PC-3 (cell line): ENCODE results near the gene HNRNPM. TPM values are rescaled to one million over a fixed set of nuclear protein-coding genes. Genes with fewer than 3 reads are reported as not detected.

ENCODE experiments used
- ATAC-seq: fragments of 200-7000 bp; cut with Tn5 transposase; 2 replicates; pipeline ENCODE4 v1.9.1; 2020; ENCODE audit warnings: mild to moderate bottlenecking, moderate library complexity
- BruUV-seq: library from RNA; stranded (reverse); fragments of 400-500 nt; replicated peaks from 2 replicates; lab custom pipeline; 2021; lab: Mats Ljungman, UMichigan
- CTCF ChIA-PET: fragments of 300-600 bp; sonication (Branson Sonifier 250); formaldehyde crosslinking; loops from one replicate; lab custom pipeline; 2022; ENCODE audit warnings: antibody characterized with exemption; lab: Charles Lee
- POLR2A ChIA-PET: fragments of 300-600 bp; sonication (Branson Sonifier 250); formaldehyde crosslinking; loops from one replicate; lab custom pipeline; 2022; ENCODE audit warnings: antibody characterized with exemption; ENCODE audit not compliant: unreplicated experiment; lab: Charles Lee
- DNase-seq: peaks from one replicate; pipeline ENCODE4 v3.0.0-alpha.2; 2015
- H2AFZ ChIP-seq: fragments of 300-600 bp; sonication (generic); 2 replicates; pipeline ENCODE4 v1.6.0; 2016; ENCODE audit warnings: antibody characterized with exemption, low read length
- H3F3A ChIP-seq: fragments of 300-600 bp; sonication (generic); one replicate; pipeline ENCODE4 v1.6.0; 2017; ENCODE audit warnings: antibody characterized with exemption, low read length, control low read depth, mild to moderate bottlenecking; ENCODE audit not compliant: unreplicated experiment
- H3K27ac ChIP-seq: fragments of 300-600 bp; sonication (generic); 2 replicates; pipeline ENCODE4 v1.5.1; 2016; ENCODE audit warnings: mild to moderate bottlenecking, low read length
- H3K27me3 ChIP-seq: fragments of 300-600 bp; sonication (generic); 2 replicates; pipeline ENCODE4 v1.6.1; 2016; ENCODE audit warnings: low read length, mixed read lengths
- H3K36me3 ChIP-seq: fragments of 300-600 bp; sonication (generic); 2 replicates; pipeline ENCODE4 v1.6.1; 2016; ENCODE audit warnings: low read depth, mixed run types, low read length, mixed read lengths
- H3K4me1 ChIP-seq: fragments of 300-600 bp; sonication (generic); 2 replicates; pipeline ENCODE4 v1.5.1; 2016; ENCODE audit warnings: low read length; ENCODE audit not compliant: insufficient read depth
- H3K4me2 ChIP-seq: fragments of 300-600 bp; sonication (generic); 2 replicates; pipeline ENCODE4 v1.6.0; 2016; ENCODE audit warnings: low read length
- H3K4me3 ChIP-seq: fragments of 300-600 bp; sonication (generic); 2 replicates; pipeline ENCODE4 v1.5.1; 2016; ENCODE audit warnings: mild to moderate bottlenecking, low read length, mixed read lengths
- H3K79me2 ChIP-seq: fragments of 300-600 bp; sonication (generic); 2 replicates; pipeline ENCODE4 v1.6.1; 2017; ENCODE audit warnings: low read length, mixed read lengths
- H3K9ac ChIP-seq: fragments of 300-600 bp; sonication (generic); 2 replicates; pipeline ENCODE4 v1.6.0; 2016; ENCODE audit warnings: mild to moderate bottlenecking, low read length
- H3K9me2 ChIP-seq: fragments of 300-600 bp; sonication (generic); replicated peaks from 2 replicates; pipeline ENCODE4 v1.6.1; 2016; ENCODE audit warnings: mixed run types, low read length, mixed read lengths
- H3K9me3 ChIP-seq: fragments of 300-600 bp; sonication (generic); 2 replicates; pipeline ENCODE4 v1.6.1; 2016; ENCODE audit warnings: low read length, mixed read lengths
- H4K20me1 ChIP-seq: fragments of 300-600 bp; sonication (generic); 2 replicates; pipeline ENCODE4 v1.6.1; 2016; ENCODE audit warnings: low read length, mixed read lengths
- EZH2 ChIP-seq: fragments of 300-600 bp; sonication (generic); IDR thresholded peaks from one replicate; pipeline ENCODE4 v1.6.1; 2017; ENCODE audit warnings: antibody characterized with exemption, mild to moderate bottlenecking, low read length; ENCODE audit not compliant: unreplicated experiment
- EZH2phosphoT487 ChIP-seq: fragments of 300-600 bp; sonication (generic); IDR thresholded peaks from 2 replicates; pipeline ENCODE4 v1.6.1; 2018; ENCODE audit warnings: mild to moderate bottlenecking, antibody characterized with exemption, low read length, borderline replicate concordance
- intact Hi-C: fragments of 100-400 bp; cut with micrococcal nuclease; formaldehyde crosslinking; loops from 2 replicates; pipeline ENCODE4 v1.9.0; 2023
- total RNA-seq: library from RNA; depleted of rRNA; stranded (reverse); fragments of >200 nt; gene quantifications from 2 replicates; pipeline ENCODE4 v1.2.3, GENCODE V29; 2014
- TF ChIP-seq, protein P1 (sequence below): fragments of 300-600 bp; sonication (generic); conservative IDR thresholded peaks from 2 replicates; pipeline ENCODE4 v1.5.1; 2017; ENCODE audit warnings: antibody characterized with exemption, low read depth, mild to moderate bottlenecking, low read length

Gene HNRNPM
- total RNA-seq, 1 experiment from 2014 or later, result 165 TPM

DNA sequence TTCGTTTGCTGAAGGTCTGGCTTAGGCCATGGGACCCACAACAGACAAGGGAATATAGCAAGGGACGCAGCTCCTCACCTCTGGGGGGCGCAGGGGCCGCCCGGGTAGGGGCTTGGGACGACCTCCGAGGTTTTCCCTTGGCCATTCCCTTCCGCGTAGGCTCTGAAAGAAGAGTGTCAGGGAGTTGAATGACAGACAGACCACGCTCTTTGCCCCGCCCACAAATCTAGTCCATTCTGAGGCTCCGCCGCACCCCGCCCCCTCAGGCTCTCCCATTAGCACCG lies 80.6 kb downstream of the HNRNPM start:
- intact Hi-C loops, result loop anchor here (1.0 to 5.0 kb wide), 3 partner anchors 12 to 623 kb away; partner anchors contain the start of gene MAP2K7

DNA sequence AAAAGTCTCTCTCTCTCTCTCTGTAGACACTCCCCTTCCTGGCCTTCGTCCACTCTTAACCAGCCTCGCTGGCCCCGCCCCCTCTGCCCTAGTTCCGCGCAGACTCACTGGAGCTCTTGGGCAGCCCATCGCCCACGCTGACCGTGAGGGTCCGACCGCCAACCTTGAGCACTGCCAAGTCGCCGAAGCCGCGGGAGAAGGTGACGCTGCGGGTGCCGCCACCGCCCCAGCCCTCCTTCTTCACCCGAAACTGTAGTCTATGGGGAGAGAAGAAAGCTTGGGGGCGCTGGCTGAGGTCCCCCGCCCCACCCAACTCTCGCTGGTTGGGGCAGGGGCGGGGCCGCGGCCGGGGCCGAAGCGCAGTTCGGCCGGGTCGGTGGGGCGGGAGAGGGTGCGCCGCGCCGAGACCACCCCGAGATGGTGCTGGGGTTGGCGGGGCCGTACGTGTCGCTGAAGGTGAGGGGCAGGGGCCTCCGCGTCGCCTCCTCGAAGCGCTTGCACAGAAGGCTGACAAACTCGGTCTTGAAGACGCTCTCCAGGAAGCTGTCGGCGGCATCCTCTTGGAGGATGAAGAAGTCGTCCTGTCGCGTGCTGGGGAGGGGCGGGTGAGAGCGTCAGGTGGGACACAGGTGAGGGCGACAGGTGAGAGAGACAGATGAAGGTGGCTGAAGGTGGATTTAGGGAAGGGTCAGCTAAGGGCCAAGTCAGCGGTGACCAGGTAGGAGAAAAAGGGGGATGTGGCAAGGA lies 81.7 kb downstream of the HNRNPM start:
- Histone ChIP-seq H3K4me1 (peaks cover 10% of the 10 kb centered on the region), H3K27me3 (no peaks in the 10 kb centered on the region), H3K9me2 (no peaks in the 10 kb centered on the region), H3K79me2 (peaks cover 10% of the 10 kb centered on the region), H3K9me3 (no peaks in the 10 kb centered on the region), H2AFZ (peak overlapping the region; percentile 92), H3K4me3 (peak overlapping the region; percentile 85), H3K36me3 (no peaks in the 10 kb centered on the region), H3F3A (no peaks in the 10 kb centered on the region), H4K20me1 (no peaks in the 10 kb centered on the region), H3K27ac (peak overlapping the region; percentile 63), H3K4me2 (peak overlapping the region; percentile 92), H3K9ac (peak overlapping the region; percentile 81)
- intact Hi-C loops, result loop anchor here (5.0 kb wide), 2 partner anchors 69 to 624 kb away; partner anchors contain the start of gene MAP2K7
- ChIA-PET CTCF (interaction anchor here (0.5 to 1.0 kb wide), 6 partner anchors 13 to 1149 kb away, joined by 3 to 15 read pairs (median 4); partner anchors contain the start of gene ZNF414), POLR2A (interaction anchor here (0.6 to 1.2 kb wide), 7 partner anchors 13 to 929 kb away, joined by 3 to 12 read pairs (median 7); partner anchors contain the start of genes MARCHF2 and ZNF414)
- DNase-seq, result peak; percentile 95
- peak; percentile 67 for ATAC-seq
- no TSS peak for BruUV-seq
- TF ChIP-seq, protein P1, sequence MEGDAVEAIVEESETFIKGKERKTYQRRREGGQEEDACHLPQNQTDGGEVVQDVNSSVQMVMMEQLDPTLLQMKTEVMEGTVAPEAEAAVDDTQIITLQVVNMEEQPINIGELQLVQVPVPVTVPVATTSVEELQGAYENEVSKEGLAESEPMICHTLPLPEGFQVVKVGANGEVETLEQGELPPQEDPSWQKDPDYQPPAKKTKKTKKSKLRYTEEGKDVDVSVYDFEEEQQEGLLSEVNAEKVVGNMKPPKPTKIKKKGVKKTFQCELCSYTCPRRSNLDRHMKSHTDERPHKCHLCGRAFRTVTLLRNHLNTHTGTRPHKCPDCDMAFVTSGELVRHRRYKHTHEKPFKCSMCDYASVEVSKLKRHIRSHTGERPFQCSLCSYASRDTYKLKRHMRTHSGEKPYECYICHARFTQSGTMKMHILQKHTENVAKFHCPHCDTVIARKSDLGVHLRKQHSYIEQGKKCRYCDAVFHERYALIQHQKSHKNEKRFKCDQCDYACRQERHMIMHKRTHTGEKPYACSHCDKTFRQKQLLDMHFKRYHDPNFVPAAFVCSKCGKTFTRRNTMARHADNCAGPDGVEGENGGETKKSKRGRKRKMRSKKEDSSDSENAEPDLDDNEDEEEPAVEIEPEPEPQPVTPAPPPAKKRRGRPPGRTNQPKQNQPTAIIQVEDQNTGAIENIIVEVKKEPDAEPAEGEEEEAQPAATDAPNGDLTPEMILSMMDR, result no peak
- TF ChIP-seq EZH2phosphoT487 (no peak), EZH2 (no peak)

More for the DNA sequence above, 80.6 kb downstream of the HNRNPM start:
- Histone ChIP-seq H3K9me2 (no peaks in the 10 kb centered on the region), H3K36me3 (no peaks in the 10 kb centered on the region), H3K27me3 (no peaks in the 10 kb centered on the region), H3K4me2 (peak overlapping the region; percentile 90), H2AFZ (peak overlapping the region; percentile 88), H4K20me1 (no peaks in the 10 kb centered on the region), H3K27ac (no peak overlapping the region), H3K4me1 (peaks cover 10% of the 10 kb centered on the region), H3K4me3 (peak overlapping the region; percentile 68), H3K9me3 (no peaks in the 10 kb centered on the region), H3K9ac (peak overlapping the region; percentile 43), H3F3A (no peaks in the 10 kb centered on the region), H3K79me2 (peaks cover 10% of the 10 kb centered on the region)
- no peak for ATAC-seq
- no TSS peak for BruUV-seq
- ChIA-PET POLR2A (interaction anchor here (0.5 to 1.0 kb wide), 2 partner anchors 112 to 267 kb away, joined by 3 read pairs; partner anchors contain the start of gene MARCHF2), CTCF (interaction anchor here (0.7 to 1.3 kb wide), 2 partner anchors 11 to 456 kb away, joined by 3 to 6 read pairs; partner anchors contain the start of gene ZNF414)
- no peak for DNase-seq
- TF ChIP-seq EZH2, result no peak
- TF ChIP-seq, protein P1, result peak; percentile 36

DNA sequence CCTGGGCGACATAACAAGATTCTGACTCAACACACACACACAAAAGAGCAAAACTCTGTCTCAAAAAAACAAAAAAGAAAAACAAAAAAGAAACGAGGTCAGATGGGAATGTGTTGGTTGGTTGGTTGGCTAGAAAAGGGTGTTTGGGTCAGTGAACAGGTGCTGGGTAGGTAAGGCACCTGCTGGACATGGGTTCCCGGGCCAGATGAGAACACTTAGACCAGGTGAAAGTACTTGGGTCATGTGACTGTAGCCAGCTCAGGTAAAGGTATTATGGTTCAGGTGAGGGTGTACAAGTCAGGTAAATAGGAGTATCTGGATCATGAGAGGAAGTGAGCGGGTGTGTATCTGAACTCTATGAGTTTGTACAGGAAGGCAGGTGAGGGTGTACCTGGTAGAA lies 83.7 kb downstream of the HNRNPM start:
- ATAC-seq, result no peak
- no peaks in the 10 kb centered on the region for H3F3A ChIP-seq
- H3K4me3 ChIP-seq, result no peak overlapping the region
- peaks cover 10% of the 10 kb centered on the region for H3K79me2 ChIP-seq
- TF ChIP-seq EZH2phosphoT487 (no peak), EZH2 (no peak)
- TF ChIP-seq, protein P1, result no peak
- no peaks in the 10 kb centered on the region for H3K9me2 ChIP-seq
- no TSS peak for BruUV-seq
- H3K27me3 ChIP-seq, result no peaks in the 10 kb centered on the region
- no peaks in the 10 kb centered on the region for H4K20me1 ChIP-seq
- no peak overlapping the region for H2AFZ ChIP-seq
- peaks cover 10% of the 10 kb centered on the region for H3K4me1 ChIP-seq
- H3K9ac ChIP-seq, result no peak overlapping the region
- no peak for DNase-seq
- ChIA-PET POLR2A (no interaction called here), CTCF (no interaction called here)
- H3K36me3 ChIP-seq, result no peaks in the 10 kb centered on the region
- no peaks in the 10 kb centered on the region for H3K9me3 ChIP-seq
- H3K4me2 ChIP-seq, result no peak overlapping the region
- intact Hi-C loops, result loop anchor here (5.0 kb wide), 2 partner anchors 71 to 626 kb away; partner anchors contain the start of gene MAP2K7
- H3K27ac ChIP-seq, result no peak overlapping the region
